BJ (cell line): Measurements from ENCODE around the gene MYBL2. TPM values are rescaled to one million over a fixed set of nuclear protein-coding genes. Genes with fewer than 3 reads are reported as not detected.

Experiments
- CTCF ChIA-PET: fragments of 350-600 bp; formaldehyde crosslinking; extraction: SDS; loops from one replicate; lab custom pipeline; 2021; ENCODE audit warnings: antibody characterized with exemption, inconsistent platforms; lab: Yijun Ruan, JAX
- POLR2A ChIA-PET: fragments of 300-600 bp; sonication (Branson Sonifier 250); formaldehyde crosslinking; extraction: SDS; loops from one replicate; lab custom pipeline; 2021; ENCODE audit warnings: antibody characterized with exemption; lab: Charles Lee
- DNase-seq: peaks from one replicate; pipeline ENCODE4 v3.0.0-alpha.2; 2011; ENCODE audit warnings: low read depth
- H3K27me3 ChIP-seq: 2 replicates; pipeline ENCODE4 v1.6.0; 2011; ENCODE audit warnings: low read length; ENCODE audit not compliant: control insufficient read depth, insufficient read depth
- H3K36me3 ChIP-seq: 2 replicates; pipeline ENCODE4 v1.5.1; 2011; ENCODE audit warnings: low read length; ENCODE audit not compliant: control insufficient read depth, insufficient read depth
- H3K4me3 ChIP-seq: 2 replicates; pipeline ENCODE4 v1.5.1; 2011; ENCODE audit warnings: low read depth, mild to moderate bottlenecking, control low read depth, low read length
- polyA plus RNA-seq: library from polyadenylated mRNA; depleted of rRNA; stranded (reverse); fragments of >200 nt; gene quantifications from 2 replicates; pipeline ENCODE4 v1.2.3, GENCODE V29; 2011
- TF ChIP-seq, protein P1 (sequence below): IDR thresholded peaks from 2 replicates; pipeline ENCODE4 v1.5.1; 2011; ENCODE audit warnings: low read depth, mild to moderate bottlenecking, control low read depth, inconsistent platforms, low read length, moderate library complexity; ENCODE audit not compliant: insufficient read depth

MYBL2 gene
- polyA plus RNA-seq, 1 experiment = 9.8 TPM

- DNase-seq = no peak
- TF ChIP-seq, protein P1, sequence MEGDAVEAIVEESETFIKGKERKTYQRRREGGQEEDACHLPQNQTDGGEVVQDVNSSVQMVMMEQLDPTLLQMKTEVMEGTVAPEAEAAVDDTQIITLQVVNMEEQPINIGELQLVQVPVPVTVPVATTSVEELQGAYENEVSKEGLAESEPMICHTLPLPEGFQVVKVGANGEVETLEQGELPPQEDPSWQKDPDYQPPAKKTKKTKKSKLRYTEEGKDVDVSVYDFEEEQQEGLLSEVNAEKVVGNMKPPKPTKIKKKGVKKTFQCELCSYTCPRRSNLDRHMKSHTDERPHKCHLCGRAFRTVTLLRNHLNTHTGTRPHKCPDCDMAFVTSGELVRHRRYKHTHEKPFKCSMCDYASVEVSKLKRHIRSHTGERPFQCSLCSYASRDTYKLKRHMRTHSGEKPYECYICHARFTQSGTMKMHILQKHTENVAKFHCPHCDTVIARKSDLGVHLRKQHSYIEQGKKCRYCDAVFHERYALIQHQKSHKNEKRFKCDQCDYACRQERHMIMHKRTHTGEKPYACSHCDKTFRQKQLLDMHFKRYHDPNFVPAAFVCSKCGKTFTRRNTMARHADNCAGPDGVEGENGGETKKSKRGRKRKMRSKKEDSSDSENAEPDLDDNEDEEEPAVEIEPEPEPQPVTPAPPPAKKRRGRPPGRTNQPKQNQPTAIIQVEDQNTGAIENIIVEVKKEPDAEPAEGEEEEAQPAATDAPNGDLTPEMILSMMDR = no peak
- ChIA-PET POLR2A (interaction anchor here (0.5 kb wide), 1 partner anchor 9 kb away, joined by 3 read pairs; no protein-coding TSS in a partner anchor), CTCF (no interaction called here)
- H3K36me3 ChIP-seq = no peaks in the 10 kb centered on the region; the same call in none of the 2 replicates
- no peak overlapping the region for H3K4me3 ChIP-seq
- H3K27me3 ChIP-seq = no peaks in the 10 kb centered on the region
Measured at GRCh38 chr20:43710370-43711044, 43.6 kb downstream of the MYBL2 start.

DNA sequence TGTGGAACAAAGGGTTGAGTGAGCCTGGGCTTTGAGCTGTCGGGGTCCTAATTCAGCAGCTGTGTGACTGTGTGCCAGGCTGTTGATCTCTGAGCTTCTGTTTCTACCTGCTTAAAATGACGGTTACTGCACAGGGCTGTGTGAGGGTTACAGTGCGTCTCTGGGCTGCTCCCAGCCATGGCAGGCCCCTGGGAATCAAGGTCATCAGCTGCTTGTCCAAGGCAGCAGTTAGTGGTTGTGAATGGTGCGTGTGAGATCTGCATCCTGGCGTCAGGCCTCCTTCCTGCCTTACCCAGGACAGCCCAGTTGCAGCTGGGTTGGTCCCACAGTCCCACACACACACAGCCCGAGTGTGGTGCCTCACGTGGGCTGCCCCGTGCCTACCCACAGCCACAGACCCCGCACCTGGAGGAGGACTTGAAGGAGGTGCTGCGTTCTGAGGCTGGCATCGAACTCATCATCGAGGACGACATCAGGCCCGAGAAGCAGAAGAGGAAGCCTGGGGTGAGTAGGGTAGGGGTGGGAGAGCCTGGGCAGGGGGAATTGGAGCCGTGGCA lies 44.3 kb downstream of the MYBL2 start:
- TF ChIP-seq, protein P1 = no peak
- ChIA-PET POLR2A (interaction anchor here (0.5 kb wide), 1 partner anchor 10 kb away, joined by 3 read pairs; no protein-coding TSS in a partner anchor), CTCF (no interaction called here)
- no peak for DNase-seq
- no peaks in the 10 kb centered on the region for H3K27me3 ChIP-seq
- H3K4me3 ChIP-seq = no peak overlapping the region
- H3K36me3 ChIP-seq = no peaks in the 10 kb centered on the region; the same call in none of the 2 replicates

DNA sequence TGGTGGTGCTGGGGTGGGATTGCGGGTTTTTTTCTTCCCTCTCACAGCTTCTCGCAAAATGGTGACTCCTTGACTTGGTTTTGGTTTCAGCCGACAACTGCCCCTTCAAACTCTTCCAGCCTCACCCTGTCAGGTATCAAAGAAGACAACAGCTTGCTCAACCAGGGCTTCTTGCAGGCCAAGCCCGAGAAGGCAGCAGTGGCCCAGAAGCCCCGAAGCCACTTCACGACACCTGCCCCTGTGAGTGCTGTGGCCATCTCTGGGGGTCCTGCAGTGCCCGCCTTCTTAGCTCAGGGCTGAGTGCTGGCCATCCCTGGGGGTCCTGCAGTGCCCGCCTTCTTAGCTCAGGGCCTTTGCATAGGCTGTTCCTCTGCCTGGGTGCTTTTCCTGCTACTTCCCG lies 48.1 kb downstream of the MYBL2 start:
- ChIA-PET POLR2A (no interaction called here), CTCF (no interaction called here)
- H3K4me3 ChIP-seq = no peak overlapping the region

GRCh38 chr20:43715511-43715910 lies 48.6 kb downstream of the MYBL2 start:
- DNase-seq = no peak
- TF ChIP-seq, protein P1 = no peak
- ChIA-PET POLR2A (no interaction called here), CTCF (no interaction called here)
- Histone ChIP-seq H3K4me3 (no peak overlapping the region), H3K36me3 (no peaks in the 10 kb centered on the region; the same call in none of the 2 replicates), H3K27me3 (no peaks in the 10 kb centered on the region)

More for the DNA sequence above, 48.1 kb downstream of the MYBL2 start:
- DNase-seq = no peak
- H3K36me3 ChIP-seq = no peaks in the 10 kb centered on the region; the same call in none of the 2 replicates
- H3K27me3 ChIP-seq = no peaks in the 10 kb centered on the region
- TF ChIP-seq, protein P1 = no peak

- Histone ChIP-seq H3K27me3 (no peaks in the 10 kb centered on the region), H3K36me3 (no peaks in the 10 kb centered on the region; the same call in none of the 2 replicates), H3K4me3 (no peak overlapping the region)
- ChIA-PET POLR2A (no interaction called here), CTCF (no interaction called here)
- TF ChIP-seq, protein P1 = no peak
- DNase-seq = no peak
Measured at GRCh38 chr20:43716123-43716522, 49.2 kb downstream of the MYBL2 start.
